Hepatocyte (in vitro differentiated cells): ENCODE results near the gene HDAC2. TPM values are rescaled to one million over a fixed set of nuclear protein-coding genes. Genes with fewer than 3 reads are reported as not detected.
A peak's percentile ranks its signal among the peaks of the same experiment; 100 is the strongest.
"Not testable (repeated sequence)": the region's sequence is repeated elsewhere in the genome, so short reads cannot be mapped to it uniquely, and the experiment has no call there.

Experiments used
- DNase-seq: peaks from one replicate; pipeline ENCODE4 v3.0.0-alpha.2; 2016; ENCODE audit warnings: low spot score
- H2AFZ ChIP-seq: fragments of 200-600 bp; sonication (generic); 2 replicates; pipeline ENCODE4 v1.6.0; 2016; ENCODE audit warnings: antibody characterized with exemption, mild to moderate bottlenecking
- H3K27ac ChIP-seq: fragments of 200-600 bp; sonication (generic); 2 replicates; pipeline ENCODE4 v1.5.1; 2016; ENCODE audit warnings: mild to moderate bottlenecking
- H3K27me3 ChIP-seq: fragments of 200-600 bp; sonication (generic); 2 replicates; pipeline ENCODE4 v1.6.1; 2016
- H3K36me3 ChIP-seq: fragments of 200-600 bp; sonication (generic); replicated peaks from 2 replicates; pipeline ENCODE4 v1.5.1; 2016; ENCODE audit warnings: low read depth; ENCODE audit not compliant: insufficient read depth
- H3K4me1 ChIP-seq: fragments of 200-600 bp; sonication (generic); 2 replicates; pipeline ENCODE4 v1.5.1; 2016; ENCODE audit warnings: mild to moderate bottlenecking, moderate library complexity; ENCODE audit not compliant: insufficient read depth
- H3K4me2 ChIP-seq: fragments of 200-600 bp; sonication (generic); 2 replicates; pipeline ENCODE4 v1.6.0; 2016
- H3K4me3 ChIP-seq: fragments of 200-600 bp; sonication (generic); 2 replicates; pipeline ENCODE4 v1.5.1; 2016; ENCODE audit warnings: mild to moderate bottlenecking
- H3K79me2 ChIP-seq: fragments of 200-600 bp; sonication (generic); 2 replicates; pipeline ENCODE4 v1.6.0; 2017; ENCODE audit warnings: mild to moderate bottlenecking
- H3K9me2 ChIP-seq: fragments of 200-600 bp; sonication (generic); replicated peaks from 2 replicates; pipeline ENCODE4 v1.6.0; 2017; ENCODE audit warnings: mild to moderate bottlenecking; ENCODE audit not compliant: insufficient read depth
- H3K9me3 ChIP-seq: fragments of 200-600 bp; sonication (generic); 2 replicates; pipeline ENCODE4 v1.5.1; 2016; ENCODE audit warnings: low read depth, mild to moderate bottlenecking
- H4K20me1 ChIP-seq: fragments of 200-600 bp; sonication (generic); 2 replicates; pipeline ENCODE4 v1.6.0; 2016; ENCODE audit warnings: mild to moderate bottlenecking; ENCODE audit not compliant: insufficient read depth, poor library complexity, severe bottlenecking
- CTCF ChIP-seq: fragments of 200-600 bp; sonication (generic); IDR thresholded peaks from 2 replicates; pipeline ENCODE4 v1.5.1; 2016; ENCODE audit warnings: antibody characterized with exemption, mild to moderate bottlenecking; ENCODE audit not compliant: poor library complexity
- EZH2 ChIP-seq: fragments of 200-600 bp; sonication (generic); IDR thresholded peaks from 2 replicates; pipeline ENCODE4 v1.6.1; 2016; ENCODE audit warnings: antibody characterized with exemption, mild to moderate bottlenecking, borderline replicate concordance
- EZH2phosphoT487 ChIP-seq: fragments of 200-600 bp; sonication (generic); IDR thresholded peaks from one replicate; pipeline ENCODE4 v1.6.1; 2018; ENCODE audit warnings: antibody characterized with exemption, mild to moderate bottlenecking, low read depth, moderate library complexity; ENCODE audit not compliant: unreplicated experiment, severe bottlenecking
- WGBS: methylation state at CpG from one replicate; pipeline ENCODE4 v1.1.6; 2016; ENCODE audit warnings: low lambda C conversion rate; ENCODE audit errors: missing lambda C conversion rate; 5-methylcytosine and 5-hydroxymethylcytosine counted together
- polyA plus RNA-seq: library from polyadenylated mRNA; unstranded; fragments of >200 nt; fragmentation: Nextera tagmentation; extraction: Ambion mirVana; gene quantifications from 2 replicates; pipeline ENCODE4 v1.2.1, GENCODE V29; 2016
- total RNA-seq: library from RNA; depleted of rRNA; stranded (reverse); fragments of >200 nt; gene quantifications from 2 replicates; pipeline ENCODE4 v1.2.3, GENCODE V29; 2014

The HDAC2 gene
- total and polyA plus RNA-seq, 2 experiments from 2014 or later, result 139 to 173 TPM

GRCh38 chr6:113997116-113997515 is 26.2 kb upstream of the HDAC2 start:
- Histone ChIP-seq H3K4me3 (no peak overlapping the region), H3K36me3 (no peaks in the 10 kb centered on the region), H3K9me2 (no peaks in the 10 kb centered on the region), H3K9me3 (no peaks in the 10 kb centered on the region), H3K27me3 (no peaks in the 10 kb centered on the region), H2AFZ (no peak overlapping the region), H3K4me1 (no peaks in the 10 kb centered on the region), H3K4me2 (no peak overlapping the region), H3K27ac (peak overlapping the region; percentile 70), H4K20me1 (no peaks in the 10 kb centered on the region), H3K79me2 (no peaks in the 10 kb centered on the region)
- 93% methylated on average over 3 of the region's 3 CpGs for WGBS
- TF ChIP-seq EZH2phosphoT487 (no peak), CTCF (no peak), EZH2 (no peak)
- no peak for DNase-seq

GRCh38 chr6:113995634-113996033 is 24.7 kb upstream of the HDAC2 start:
- H3K4me3 ChIP-seq, result no peak overlapping the region
- no peaks in the 10 kb centered on the region for H3K9me3 ChIP-seq
- peak overlapping the region; percentile 70 for H3K27ac ChIP-seq
- DNase-seq, result peak; percentile 81
- H2AFZ ChIP-seq, result no peak overlapping the region
- no peaks in the 10 kb centered on the region for H3K9me2 ChIP-seq
- WGBS, result 6% methylated on average over 4 of the region's 4 CpGs
- no peaks in the 10 kb centered on the region for H3K27me3 ChIP-seq
- TF ChIP-seq EZH2phosphoT487 (no peak), CTCF (peak; percentile 13)
- no peaks in the 10 kb centered on the region for H3K36me3 ChIP-seq
- H4K20me1 ChIP-seq, result no peaks in the 10 kb centered on the region
- peak overlapping the region; percentile 0 for H3K4me2 ChIP-seq
- H3K4me1 ChIP-seq, result no peaks in the 10 kb centered on the region
- no peaks in the 10 kb centered on the region for H3K79me2 ChIP-seq

DNA sequence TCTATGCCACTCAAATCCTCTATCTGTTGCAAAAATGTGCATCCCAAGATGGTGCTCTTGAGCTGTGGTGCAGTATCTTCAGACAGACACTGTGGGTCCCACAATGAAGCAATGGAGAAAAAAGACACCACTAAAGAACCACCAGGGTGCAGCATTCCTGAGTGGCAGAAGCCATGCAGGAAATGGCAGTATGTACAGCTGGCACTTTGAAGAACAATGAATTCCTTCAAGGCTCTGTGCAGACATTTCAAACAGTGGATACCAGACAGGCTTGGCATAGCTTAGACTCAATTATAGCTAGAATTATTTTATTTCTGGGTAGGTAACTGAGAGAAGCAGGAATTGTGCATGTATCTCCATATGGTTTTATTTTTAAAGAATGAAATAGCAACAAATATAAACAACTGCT is 24.0 kb upstream of the HDAC2 start:
- Histone ChIP-seq H4K20me1 (no peaks in the 10 kb centered on the region), H3K79me2 (no peaks in the 10 kb centered on the region), H3K9me2 (no peaks in the 10 kb centered on the region), H3K4me1 (no peaks in the 10 kb centered on the region), H3K27ac (peak overlapping the region; percentile 70), H3K27me3 (no peaks in the 10 kb centered on the region), H3K36me3 (no peaks in the 10 kb centered on the region), H3K9me3 (no peaks in the 10 kb centered on the region), H2AFZ (no peak overlapping the region), H3K4me2 (peak overlapping the region; percentile 0), H3K4me3 (no peak overlapping the region)
- DNase-seq, result peak; percentile 86
- TF ChIP-seq EZH2phosphoT487 (no peak), CTCF (peak; percentile 79)

DNA sequence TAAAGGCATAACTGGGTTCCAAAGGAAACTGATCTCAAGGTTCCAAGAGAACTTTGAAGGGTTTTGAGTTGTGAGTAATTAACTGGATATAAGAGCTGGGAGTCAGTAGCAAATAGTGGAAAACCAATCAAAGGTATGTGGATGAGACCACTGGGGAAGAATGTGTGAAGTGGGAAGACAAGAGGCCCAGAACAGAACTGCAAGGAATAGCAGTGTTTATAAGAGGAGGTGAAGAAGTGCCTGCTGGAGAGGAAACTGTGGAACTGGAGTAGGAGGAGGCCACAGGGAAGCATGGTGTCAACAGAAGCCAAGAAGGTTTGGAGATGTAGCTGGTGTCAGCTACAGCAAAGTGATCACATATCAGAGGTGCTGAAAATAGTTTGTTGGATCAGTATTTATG is 18.7 kb upstream of the HDAC2 start:
- no peak overlapping the region for H3K27ac ChIP-seq
- H3K9me3 ChIP-seq, result no peaks in the 10 kb centered on the region
- no peaks in the 10 kb centered on the region for H3K27me3 ChIP-seq
- no peak overlapping the region for H3K4me2 ChIP-seq
- H3K36me3 ChIP-seq, result no peaks in the 10 kb centered on the region
- H3K9me2 ChIP-seq, result no peaks in the 10 kb centered on the region
- no peak overlapping the region for H3K4me3 ChIP-seq
- no peak for DNase-seq
- H3K79me2 ChIP-seq, result no peaks in the 10 kb centered on the region
- no peak overlapping the region for H2AFZ ChIP-seq
- no peaks in the 10 kb centered on the region for H3K4me1 ChIP-seq
- TF ChIP-seq EZH2, result no peak
- no peak for TF ChIP-seq EZH2phosphoT487
- TF ChIP-seq CTCF, result no peak
- H4K20me1 ChIP-seq, result no peaks in the 10 kb centered on the region

- WGBS, result 67% methylated on average over 5 of the region's 5 CpGs
These were observed 11.7 kb upstream of the HDAC2 start for GRCh38 chr6:113982675-113983074.

More at GRCh38 chr6:113982675-113983074, 11.7 kb upstream of the HDAC2 start:
- not testable (repeated sequence) for H3K9me3 ChIP-seq, H4K20me1 ChIP-seq, H3K36me3 ChIP-seq, H2AFZ ChIP-seq, H3K4me2 ChIP-seq, H3K4me1 ChIP-seq, H3K4me3 ChIP-seq, H3K9me2 ChIP-seq, H3K79me2 ChIP-seq, H3K27ac ChIP-seq, DNase-seq, H3K27me3 ChIP-seq
